HG02885 (cell line): ENCODE results near the gene SRPRA.
"Not testable (repeated sequence)": the region's sequence is repeated elsewhere in the genome, so short reads cannot be mapped to it uniquely, and the experiment has no call there.

Source experiments
- ATAC-seq: cut with Tn5 transposase; IDR thresholded peaks from one replicate; pipeline ENCODE4 v1.9.1; 2021; ENCODE audit warnings: mild to moderate bottlenecking; ENCODE audit not compliant: unreplicated experiment, poor library complexity

The SRPRA gene

DNA sequence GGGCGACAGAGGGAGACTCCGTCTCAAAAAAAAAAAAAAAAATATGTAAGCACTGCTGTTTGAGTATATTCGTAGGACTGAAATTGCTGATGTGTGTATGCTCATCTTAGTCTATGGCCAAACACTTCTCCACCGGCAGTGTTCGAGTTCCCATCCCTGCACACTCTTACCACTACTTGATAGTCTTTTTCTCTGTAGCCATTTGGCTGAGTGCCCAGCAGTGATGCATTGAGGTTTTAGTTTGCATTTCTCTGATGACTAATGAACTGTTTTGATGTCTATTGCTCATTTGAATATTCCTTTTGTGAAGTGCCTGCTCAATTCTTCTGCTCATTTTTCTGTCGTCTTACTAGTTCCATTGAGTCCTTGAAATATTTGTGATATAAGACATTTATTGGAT, 16.1 kb upstream of the SRPRA start:
- peak; percentile 59 for ATAC-seq

DNA sequence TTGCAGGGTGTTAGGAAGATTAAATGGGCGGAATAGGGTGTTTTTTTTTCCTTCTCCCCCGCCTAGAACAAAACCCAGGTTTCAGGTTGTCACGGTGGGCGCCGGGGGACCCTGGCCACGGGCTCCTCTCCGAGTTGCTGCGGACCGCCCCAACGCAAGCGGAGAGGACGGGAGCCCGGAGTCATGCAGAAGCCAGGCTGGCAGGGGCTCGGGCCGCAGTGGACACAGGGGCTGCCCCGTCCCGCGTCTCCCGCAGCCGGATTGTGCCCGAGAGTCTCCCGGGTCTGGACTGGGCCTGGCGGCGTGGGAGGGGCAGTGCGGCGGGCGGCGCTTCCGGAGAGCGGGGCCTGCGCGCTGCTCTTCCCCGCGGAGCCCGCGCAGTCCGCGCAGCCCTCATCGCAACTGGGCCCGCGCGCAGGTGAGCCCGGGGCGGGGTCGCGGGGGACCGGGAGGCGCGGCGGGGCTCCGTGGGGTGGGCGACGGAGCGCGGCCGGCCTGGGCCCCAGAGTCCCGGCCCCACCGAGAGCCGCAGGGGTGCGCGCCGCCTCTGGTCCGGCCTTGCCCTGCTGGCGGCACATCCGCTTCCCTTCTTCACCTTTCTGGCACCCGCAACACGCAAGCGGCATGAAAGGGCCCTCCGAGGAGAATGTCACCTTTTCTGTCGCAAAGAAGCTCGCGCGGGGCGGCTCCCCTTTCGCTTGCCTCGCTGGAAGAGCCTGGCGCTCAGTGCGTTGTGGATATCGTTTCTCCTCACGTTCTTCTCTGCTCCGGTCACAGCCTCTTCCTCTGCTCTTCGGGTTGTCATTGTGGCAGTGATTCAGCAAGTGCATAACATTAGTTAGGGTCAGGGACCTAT, 14.3 kb upstream of the SRPRA start, which contains the start of gene TIRAP:
TIRAP (plus strand) TSS at position 358 of the 856 bp plus-strand sequence. CDS start 7,802 bp downstream, outside the sequence.
- peak; percentile 74 for ATAC-seq

DNA sequence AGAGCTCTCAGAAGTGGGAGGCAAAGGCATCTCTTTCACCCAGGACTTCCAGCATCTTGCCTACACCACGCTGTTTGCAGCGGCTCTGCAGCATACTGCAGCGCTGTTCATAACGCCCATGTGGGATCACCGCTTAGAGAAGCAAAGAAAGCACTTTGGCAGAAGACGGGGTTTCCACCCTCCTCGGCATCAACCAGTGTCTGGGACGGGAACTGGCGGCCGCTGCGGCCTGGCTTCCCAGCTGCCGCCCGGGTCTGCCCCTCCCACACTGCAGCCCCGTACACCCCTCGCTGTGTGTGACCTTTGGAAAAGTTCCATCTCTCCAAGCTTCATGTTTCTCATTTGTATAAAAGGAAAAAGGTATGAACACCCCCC, 13.7 kb upstream of the SRPRA start:
- ATAC-seq: peak; percentile 8

DNA sequence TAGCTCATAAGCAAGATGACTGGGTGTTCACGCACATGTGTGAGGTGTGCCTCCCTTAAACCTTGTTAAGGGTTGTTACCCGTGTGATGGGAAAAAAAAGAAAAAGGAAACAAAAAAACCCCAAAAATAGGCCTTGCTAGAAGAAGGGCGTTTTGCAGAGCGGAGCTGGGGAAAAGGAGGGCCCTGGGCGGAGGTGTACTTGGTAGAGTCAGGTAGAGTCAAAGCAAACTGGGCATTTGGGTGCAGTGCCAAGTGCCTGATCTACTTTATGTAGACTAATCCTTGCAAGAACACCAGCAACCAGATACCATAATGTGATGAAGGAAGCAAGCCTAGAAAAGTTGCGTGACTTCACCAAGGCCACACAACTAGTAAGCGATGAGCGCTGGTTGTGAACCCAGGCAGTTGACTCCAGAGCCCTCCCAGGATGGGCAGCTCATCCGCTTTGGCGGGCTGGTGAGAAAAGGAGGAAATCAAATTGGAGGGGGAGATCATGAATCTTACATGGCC, 13.0 kb upstream of the SRPRA start:
- ATAC-seq: no peak

DNA sequence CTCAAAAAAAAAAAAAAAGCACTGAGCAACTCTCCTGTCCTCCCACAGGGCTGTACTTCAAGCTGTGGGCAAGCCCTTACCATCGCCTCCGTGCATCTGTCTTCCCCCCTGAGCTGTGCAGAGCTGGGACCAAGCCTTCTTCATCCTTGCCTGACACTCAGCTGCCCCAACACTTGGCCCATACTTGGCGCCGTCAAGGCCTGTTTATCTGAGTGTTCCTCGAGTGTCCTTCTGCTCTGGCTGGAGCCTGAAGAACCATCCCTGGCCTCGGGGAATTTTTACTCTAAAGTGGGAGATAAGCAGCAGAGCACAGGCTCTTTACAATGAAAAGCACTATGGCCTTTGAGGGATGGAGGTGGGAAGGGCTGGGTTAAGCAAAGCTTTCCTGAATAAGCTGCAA, 12.6 kb upstream of the SRPRA start:
- ATAC-seq: no peak

DNA sequence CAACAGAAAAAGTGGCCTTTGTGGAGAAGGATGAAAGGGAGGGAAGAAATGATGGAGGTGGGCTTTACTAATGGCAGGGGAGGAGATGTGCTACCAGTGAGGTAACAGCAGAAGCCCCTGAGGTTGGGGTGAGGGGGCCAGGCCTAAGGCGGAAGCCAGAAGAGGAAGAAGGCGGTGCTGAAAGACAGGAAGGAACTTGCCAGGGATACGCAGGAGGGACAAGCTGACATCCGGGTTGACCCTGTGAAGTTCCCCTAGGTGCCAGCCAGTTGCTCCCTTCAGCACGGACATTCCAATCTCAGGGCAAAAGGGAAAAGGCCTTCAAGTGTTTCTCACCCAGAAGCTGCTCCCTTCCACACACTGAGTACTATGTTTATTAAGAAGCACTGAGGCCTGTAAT, 11.9 kb upstream of the SRPRA start:
- ATAC-seq: no peak

DNA sequence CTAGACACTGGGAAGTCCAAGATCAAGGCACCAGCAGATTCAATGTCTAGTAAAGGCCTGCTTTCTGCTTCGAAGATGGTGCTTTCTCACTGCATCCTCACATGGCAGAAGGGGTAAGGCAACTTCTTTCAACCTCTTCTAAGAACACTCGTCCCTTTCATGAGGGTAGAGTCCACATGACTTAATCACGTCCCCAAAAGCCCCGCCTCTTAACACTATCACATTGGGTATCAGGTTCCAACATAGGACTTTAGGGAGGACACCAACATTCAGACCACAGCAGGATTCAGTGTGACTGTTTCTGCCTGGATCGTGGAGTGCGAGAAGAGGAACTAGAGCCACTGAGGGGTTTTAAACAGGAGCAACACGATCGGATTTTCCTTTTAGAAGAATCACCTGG, 10.5 kb upstream of the SRPRA start:
- ATAC-seq: no peak

DNA sequence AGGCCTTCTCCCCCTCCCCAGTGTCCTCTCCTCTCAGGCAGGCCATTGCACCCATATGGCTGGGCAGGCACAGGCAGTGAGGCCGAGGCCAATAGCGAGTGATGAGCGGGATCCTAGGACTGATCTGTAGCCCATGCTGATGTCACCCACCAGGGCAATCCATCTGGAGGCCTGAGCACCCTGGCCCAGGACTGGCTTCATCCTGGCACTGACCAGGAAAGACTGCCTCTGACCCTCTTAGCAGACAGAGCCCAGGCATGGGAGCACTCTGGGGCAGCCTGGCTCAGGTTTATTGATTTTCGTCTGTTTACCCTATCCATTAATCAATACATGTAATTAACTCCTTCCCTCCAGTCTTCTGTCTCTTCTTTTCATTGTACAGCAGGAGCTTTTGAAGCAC, 9.1 kb upstream of the SRPRA start:
- no peak for ATAC-seq

DNA sequence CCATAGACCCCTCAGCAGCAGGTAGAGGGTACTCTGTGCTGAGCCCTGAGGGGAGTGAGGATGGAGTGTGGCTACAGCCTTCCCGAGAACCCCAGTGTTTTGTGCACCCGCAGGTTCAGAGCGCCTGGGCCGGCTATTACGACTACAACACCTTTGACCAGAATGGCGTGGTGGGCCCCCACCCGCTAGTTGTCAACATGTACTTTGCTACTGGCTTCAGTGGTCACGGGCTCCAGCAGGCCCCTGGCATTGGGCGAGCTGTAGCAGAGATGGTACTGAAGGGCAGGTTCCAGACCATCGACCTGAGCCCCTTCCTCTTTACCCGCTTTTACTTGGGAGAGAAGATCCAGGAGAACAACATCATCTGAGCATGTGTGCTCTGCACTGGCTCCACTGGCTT, 8.6 kb upstream of the SRPRA start:
- no peak for ATAC-seq

DNA sequence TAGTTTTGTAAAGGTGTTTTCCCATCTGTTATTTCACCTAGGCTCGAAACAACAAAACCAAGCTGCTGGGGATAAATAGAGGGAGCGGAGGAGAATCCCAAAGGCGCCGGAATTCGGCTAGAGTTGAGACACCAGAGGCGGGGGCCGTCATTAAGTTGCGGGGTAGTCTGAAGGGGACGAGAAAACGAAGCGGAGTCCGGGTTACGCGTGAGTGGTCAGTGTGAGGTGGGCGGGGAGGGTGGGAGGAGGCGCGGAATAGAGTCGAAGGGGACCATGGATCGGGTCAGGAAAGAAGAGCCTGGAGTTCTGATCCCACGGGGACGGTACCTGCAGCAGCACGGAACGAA, 361 bp downstream of the SRPRA start:
- ATAC-seq: no peak

DNA sequence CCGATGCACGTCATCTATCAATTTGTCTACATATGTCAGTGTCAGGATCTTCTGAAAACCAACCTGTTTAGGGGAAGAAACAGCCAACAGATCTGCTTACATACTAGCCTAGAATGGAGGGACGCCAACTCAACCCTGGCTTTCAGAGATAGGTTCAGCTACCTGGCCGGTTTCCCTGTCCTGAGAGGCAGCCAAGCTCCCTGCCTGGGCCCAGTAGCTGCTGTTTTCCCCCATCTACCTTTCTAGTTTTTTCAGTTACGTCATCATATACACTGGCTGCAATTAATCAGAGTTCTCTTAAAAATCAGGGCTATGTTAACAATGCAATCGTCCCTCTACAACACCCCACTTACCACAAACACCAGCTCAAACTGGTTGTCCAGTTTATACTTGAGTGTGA, 1.0 kb downstream of the SRPRA start:
- ATAC-seq: no peak

DNA sequence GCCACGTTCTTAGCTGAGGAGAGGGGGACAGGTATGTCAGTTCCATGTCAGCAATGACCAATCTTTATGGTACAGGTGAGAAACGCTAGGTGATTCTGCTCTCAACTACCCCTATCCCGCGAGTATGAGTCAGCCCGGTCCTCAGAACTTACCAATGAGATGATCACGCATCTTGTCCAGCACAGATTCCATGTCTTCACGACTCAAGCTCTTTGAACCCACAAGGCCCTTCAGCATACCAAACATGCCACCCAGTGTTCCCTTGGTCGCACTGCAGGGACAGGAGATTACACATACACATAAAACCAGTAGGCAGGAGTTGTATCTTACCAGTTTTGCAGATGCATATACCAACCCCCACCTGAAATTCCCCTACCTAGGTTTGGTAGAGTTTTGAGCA, 2.9 kb downstream of the SRPRA start:
- no peak for ATAC-seq

DNA sequence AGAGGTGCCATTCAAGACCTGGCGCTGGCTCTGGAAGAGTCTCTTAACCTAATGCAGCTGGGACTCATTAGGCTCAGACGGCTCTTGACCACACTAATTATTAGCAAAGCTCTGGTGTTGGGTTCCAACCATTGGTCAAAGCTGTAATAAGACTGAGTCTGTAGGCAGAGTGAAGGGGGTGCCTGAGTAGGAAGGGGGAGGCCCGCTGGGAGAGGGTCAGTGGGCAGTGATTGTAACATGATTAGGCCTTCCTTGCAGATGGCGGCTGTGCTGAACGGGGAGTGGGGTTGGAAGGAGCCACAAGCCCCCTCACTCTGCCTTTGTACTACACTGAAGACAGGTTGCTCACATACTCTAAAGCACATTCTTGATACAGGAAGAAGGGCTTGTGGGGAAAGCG, 5.2 kb downstream of the SRPRA start:
- no peak for ATAC-seq

DNA sequence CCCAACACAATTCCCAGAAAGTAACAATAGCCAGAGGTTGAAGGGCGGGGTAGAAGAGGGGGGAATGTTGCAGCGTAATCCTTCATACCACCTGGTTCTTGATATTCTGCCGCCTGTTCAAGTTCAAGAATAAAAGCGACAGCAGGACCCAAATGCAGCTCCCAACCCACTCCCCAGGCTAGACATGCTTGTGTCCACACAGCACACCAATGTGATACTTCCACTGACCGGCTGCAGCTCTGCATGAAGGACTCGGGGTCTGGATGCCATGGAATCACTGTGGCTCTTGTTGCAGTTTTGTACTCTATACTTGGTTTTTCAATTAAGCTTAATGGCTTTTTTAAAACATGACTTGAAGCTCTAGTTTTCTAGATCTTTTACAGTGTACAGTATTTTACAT, 6.5 kb downstream of the SRPRA start:
- no peak for ATAC-seq

DNA sequence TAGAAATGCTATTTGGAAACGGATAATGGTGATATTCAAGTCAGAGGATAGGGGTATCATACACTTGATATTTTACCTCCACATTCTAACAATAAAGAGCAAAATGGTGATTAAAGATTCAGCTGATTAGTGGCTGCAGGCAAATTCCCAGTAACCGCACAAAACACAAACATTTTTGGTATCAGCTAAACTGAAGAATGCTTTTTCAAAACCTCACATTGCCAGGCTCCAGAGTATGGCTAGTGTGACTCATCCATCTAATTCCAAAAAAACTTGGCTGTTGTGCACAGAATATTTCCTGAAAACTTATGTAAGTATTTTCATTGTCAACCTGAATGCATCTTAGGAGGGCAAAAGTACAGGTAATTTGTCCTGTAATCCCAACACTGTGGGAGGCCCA, 10.9 kb downstream of the SRPRA start:
- ATAC-seq: no peak

DNA sequence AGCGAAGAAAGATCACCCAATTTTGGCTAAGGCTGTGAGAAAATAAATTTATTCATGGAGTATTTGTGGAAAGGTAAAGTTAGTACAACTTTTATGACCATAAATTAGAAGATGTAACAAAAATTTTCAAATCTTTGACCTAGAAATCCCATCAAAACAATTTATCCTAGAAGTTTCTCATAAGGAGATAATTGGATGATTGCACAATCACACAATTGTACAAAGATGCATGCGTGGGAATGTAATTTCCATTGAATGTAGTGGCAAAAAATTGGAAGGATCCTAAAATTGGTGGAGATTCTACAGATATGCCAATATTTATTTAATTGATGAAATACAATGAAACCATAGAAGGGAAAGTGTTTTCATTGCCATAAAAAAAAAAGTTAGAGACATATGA, 11.6 kb downstream of the SRPRA start:
- no peak for ATAC-seq

DNA sequence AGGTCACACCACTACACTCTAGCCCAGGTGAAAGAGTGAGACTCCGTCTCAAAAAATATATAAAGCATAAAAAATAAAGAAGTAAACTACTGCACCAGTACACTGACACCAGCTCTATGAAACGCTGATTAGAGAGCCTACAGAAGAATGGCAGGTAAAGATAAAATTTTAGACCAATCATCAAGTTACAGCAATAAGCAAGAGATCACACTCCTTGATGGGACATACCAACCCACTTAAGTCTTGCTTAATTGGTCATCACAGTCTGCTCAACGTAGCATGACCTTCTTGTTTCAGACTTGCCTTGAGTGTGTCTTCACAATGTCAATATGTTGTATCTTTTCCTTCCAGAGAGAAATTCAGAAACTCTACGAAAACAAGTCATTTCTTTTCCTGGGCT, 12.5 kb downstream of the SRPRA start:
- ATAC-seq: no peak

DNA sequence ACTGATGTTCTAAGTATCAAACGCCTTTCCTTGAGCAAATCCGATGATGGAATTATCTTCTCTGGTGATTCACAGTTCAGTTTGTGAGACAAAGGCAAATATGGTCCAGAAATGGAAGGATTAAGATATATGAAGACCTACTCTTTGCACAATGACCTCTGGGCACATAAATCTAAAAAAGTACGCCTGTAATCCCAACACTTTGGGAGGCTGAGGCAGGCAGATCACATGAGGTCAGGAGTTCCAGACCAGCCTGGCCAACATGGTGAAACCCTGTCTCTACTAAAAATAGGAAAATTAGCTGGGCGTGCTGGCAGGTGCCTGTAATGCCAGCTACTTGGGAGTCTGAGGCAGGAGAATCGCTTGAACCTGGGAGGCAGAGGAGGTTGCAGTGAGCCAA, 13.2 kb downstream of the SRPRA start:
- not testable (repeated sequence) for ATAC-seq

DNA sequence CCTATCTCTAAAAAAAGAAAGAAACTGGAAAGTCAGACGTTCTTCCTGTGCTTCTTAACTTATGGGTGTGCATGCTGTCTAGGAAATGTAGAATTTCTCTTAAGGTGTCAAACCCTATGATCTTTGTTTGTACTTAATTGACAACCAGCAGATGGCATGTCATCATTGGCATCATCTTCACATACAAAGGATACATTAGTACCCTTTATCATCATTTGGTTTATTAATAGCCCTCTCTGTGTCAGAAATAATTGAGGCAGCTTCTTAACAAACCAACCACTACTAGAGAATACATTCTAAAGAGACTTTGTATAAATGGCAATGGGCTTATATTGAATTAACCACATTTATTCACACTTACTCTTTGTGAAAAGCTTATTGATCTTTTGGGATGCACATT, 13.9 kb downstream of the SRPRA start:
- ATAC-seq: no peak

DNA sequence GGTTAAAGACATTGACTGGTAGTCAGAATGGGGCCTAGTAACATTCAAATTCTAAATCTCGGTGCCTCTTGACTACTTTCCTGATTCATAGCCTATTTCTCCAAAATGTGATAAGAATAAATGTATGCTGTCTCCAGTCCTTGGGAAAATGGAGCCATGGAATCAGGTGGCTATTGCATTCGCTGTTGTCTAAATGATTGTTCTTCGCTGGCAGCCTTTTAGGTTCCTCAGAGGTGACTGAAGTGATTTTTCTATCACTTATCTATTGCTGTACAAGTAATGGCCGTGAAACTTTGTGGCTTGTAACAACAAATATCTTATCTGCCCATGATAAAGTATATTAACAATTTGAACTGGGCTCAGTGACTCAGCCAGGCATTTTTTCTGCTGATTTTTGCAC, 15.4 kb downstream of the SRPRA start:
- ATAC-seq: no peak

DNA sequence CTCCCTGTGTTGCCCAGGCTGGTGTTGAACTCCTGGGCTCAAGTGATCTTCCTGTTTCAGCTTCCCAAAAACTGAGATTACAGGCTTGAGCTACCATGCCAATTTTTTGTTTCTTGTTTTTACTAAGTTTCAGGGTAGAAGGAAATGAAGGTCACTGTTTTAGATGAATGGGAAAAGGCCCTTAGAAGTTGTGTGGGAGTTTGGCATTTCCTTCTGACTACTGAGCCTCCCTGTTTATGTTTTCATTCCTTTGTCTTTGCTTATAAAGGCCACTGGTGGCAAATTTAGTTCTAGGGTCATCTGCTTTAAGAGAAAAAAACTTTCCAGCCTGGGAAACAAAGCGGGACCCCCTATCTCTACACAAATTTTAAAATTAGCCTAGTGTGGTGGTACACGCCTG, 22.1 kb downstream of the SRPRA start:
- ATAC-seq: no peak

DNA sequence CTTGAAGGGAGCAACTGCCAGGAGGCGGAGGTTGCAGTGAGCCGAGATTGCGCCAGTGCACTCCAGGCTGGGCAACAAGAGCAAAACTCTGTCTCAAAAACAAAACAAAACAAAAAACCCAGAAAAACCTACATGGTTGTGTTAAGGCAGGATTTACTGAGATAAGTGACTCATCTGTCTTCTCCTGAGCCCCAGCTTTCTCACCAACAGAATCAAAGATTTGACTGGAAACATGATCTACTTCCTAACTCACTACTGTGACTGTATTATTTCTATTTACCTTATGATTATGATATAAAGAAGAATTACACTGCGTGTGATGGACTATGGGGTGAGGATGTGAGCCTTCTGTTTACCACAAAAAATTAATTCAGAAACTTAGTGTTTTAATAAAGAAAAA, 35.3 kb downstream of the SRPRA start:
- ATAC-seq: no peak
